WTC11 (cell line): ENCODE results near the gene CHID1.

ENCODE experiments used
- CTCF ChIP-seq: fragments of 200-600 bp; IDR thresholded peaks from 2 replicates; pipeline ENCODE4 v1.8.0; 2022; ENCODE audit warnings: antibody characterized with exemption
- ESRRA ChIP-seq: sonication (generic); formaldehyde crosslinking; IDR thresholded peaks from 2 replicates; pipeline ENCODE4 v1.8.1; 2022; ENCODE audit warnings: mild to moderate bottlenecking, missing genetic modification reagents, borderline replicate concordance
- TF ChIP-seq, protein P1 (sequence below): sonication (generic); formaldehyde crosslinking; conservative IDR thresholded peaks from 2 replicates; pipeline ENCODE4 v1.8.1; 2023; ENCODE audit warnings: mild to moderate bottlenecking, low read depth, missing genetic modification reagents, moderate library complexity

DNA sequence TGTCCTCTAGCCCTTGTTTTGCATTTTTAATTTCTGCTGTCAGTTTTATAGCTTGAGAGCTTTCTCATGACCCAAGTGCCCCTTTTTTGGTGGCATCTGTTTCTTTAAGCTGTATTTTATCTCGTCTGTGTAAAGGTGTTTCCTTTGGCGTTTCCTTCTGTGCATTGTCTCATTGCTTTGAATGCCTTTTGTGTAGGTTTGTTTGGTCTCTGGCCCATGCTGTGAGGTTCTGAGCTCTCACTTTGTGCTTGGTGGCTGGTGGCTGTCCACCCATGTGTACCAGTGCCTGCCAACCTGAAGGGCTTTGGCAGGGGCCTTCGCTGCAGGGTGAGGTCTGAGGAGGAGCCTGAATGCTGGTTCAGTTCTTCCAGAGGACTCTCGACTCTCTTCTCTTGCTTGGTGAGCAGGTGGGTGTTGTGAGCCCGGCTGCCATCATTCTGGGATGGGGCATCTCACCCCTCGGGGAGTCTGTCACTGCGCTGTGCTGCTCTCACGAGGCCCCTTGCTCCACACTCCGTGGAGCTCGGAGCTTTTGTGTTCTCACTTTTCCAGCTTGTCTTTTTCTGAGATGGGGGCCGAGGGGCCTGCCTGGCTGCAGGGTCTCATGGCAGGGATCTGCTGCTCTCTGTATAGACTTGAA lies 30.0 kb upstream of the CHID1 start:
- no peak for TF ChIP-seq CTCF
- TF ChIP-seq, protein P1, sequence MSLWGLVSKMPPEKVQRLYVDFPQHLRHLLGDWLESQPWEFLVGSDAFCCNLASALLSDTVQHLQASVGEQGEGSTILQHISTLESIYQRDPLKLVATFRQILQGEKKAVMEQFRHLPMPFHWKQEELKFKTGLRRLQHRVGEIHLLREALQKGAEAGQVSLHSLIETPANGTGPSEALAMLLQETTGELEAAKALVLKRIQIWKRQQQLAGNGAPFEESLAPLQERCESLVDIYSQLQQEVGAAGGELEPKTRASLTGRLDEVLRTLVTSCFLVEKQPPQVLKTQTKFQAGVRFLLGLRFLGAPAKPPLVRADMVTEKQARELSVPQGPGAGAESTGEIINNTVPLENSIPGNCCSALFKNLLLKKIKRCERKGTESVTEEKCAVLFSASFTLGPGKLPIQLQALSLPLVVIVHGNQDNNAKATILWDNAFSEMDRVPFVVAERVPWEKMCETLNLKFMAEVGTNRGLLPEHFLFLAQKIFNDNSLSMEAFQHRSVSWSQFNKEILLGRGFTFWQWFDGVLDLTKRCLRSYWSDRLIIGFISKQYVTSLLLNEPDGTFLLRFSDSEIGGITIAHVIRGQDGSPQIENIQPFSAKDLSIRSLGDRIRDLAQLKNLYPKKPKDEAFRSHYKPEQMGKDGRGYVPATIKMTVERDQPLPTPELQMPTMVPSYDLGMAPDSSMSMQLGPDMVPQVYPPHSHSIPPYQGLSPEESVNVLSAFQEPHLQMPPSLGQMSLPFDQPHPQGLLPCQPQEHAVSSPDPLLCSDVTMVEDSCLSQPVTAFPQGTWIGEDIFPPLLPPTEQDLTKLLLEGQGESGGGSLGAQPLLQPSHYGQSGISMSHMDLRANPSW (CRISPR knock-in tag): no peak
- no peak for TF ChIP-seq ESRRA (CRISPR knock-in tag)
